Stimulated activated CD4-positive, alpha-beta T cell treated with anti-CD3 and anti-CD28 coated beads, Interleukin-1b, Interleukin-23, amount 100 ng/mL, for 1 hour (primary cell): ENCODE results near the gene KLHDC9.
"Not testable (repeated sequence)": the region's sequence is repeated elsewhere in the genome, so short reads cannot be mapped to it uniquely, and the experiment has no call there.

Experiments used
- DNase-seq, 2 donors: peaks; one replicate each; pipeline ENCODE4 v3.0.0-alpha.2; 2020; ENCODE audit warnings: low read depth in 2 of 2

Gene KLHDC9

DNA sequence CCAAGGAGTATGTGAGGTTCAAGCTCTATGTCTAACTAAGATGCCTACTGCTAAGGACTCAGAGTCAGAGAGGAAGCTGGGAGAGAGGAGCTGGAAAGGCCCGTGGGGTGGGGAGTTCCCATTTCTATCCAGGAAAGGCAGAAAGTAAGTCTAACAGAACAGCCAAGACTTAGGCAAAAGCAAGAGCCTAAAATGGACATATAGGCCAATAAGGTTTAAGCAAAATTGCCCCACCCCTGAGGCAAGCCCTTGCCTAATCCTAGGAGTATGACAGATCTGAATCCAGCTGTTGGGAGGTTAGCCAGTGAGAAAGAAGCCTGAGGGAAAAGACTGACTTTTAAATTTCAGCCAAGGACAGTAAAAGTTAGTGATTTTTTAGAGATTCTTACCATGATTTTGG lies 1.6 kb upstream of the KLHDC9 start:
- DNase-seq, result no peak

DNA sequence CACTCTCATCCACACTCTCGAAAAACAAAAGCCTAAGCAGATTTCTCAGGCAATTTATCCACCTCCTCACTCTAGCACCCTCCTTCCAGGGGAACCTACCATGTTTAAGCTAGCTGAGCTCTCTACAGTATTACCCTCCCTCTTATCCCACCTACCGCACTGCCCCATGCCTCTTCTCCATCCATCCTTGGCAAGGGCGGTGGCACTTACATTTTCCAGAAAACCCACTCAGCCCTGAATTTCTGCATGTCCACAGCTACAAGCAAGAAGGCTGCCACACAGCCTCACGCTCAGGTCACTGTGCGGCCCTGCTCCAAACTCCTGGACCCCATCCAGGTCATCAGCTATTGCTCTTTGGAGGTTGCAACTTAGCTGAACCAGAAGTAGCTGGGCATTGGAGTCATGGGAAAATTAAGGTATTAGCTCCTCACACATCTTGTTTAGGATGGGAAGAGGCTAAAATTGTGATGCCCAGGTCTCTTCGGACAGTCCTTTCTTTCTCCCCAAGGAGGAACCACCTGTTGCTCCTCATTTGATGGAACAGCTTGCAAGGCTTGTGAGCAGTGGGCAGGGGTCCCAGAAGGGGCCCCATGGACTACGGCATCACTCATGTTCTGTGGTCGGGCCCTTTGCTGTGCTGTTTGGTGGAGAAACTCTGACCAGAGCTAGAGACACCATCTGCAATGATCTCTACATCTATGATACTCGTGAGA lies 1.1 kb downstream of the KLHDC9 start:
- no peak for DNase-seq

GRCh38 chr1:161100556-161100955 lies 2.4 kb downstream of the KLHDC9 start:
- no peak for DNase-seq

DNA sequence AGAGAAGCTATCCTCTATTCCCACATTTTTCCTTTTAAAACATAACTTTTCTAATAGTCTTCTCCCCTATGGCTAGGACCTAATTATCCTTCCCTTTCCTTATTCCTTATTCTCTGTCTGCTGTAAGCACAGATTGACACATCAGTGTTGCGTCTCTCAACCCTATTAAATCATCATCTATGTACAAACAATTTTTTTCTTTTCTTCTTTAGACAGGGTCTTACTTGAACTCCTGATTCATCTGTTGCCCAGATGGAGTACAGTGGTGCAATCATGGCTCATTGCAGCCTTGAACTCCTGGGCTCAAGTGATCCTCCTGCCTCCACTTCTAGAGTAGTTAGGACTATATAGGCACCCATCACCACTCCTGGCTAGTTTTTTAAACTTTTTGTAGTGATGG lies 8.3 kb downstream of the KLHDC9 start:
- no peak for DNase-seq

GRCh38 chr1:161111117-161111516 lies 13.0 kb downstream of the KLHDC9 start:
- no peak for DNase-seq

DNA sequence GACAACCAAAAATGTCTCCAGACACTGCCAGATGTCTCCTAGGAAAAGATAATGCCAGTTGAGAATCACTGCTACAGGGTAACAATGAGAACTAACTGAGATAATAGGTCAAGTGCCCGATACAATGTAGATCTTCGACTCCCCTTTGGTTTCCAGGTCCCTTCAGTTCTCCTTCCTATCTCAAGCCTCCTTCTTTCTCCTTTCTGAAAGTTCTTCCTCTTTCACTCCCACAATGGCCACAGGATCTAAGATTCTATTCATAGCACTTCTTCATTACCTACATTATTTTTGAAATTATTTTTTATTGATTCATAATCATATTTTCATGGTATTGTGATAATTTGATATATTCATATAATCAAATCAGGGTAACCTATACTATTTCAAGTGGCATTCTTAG lies 13.4 kb downstream of the KLHDC9 start:
- no peak for DNase-seq

GRCh38 chr1:161113915-161114314 lies 15.8 kb downstream of the KLHDC9 start:
- no peak for DNase-seq

- DNase-seq, result no peak
These were observed 16.4 kb downstream of the KLHDC9 start for GRCh38 chr1:161114556-161114955.

DNA sequence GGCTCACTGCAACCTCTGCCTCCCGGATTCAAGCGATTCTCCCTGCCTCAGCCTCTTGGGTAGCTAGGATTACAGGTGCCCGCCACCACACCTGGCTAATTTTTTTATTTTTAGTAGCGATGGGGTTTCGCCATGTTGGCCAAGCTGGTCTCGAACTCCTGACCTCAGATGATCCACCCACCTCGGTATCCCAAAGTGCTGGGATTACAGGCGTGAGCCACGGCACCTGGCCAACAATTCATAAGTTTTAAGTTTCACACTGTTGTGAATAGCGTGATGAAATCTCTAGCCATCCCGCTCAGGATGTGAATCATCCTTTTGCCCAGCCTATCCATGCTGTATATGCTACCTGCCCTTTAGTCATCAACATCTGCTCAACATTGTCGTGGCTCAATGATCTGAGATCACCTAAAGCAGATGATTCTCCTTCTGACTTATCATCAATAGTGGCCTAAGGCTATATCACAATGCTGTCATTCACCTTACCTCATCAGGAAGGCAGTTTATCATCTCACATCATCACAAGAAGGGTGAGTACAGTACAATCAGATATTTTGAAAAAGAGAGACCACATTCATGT lies 17.1 kb downstream of the KLHDC9 start:
- no peak for DNase-seq

GRCh38 chr1:161115961-161116360 lies 17.8 kb downstream of the KLHDC9 start:
- DNase-seq, result not testable (repeated sequence)

GRCh38 chr1:161117759-161118581 lies 19.8 kb downstream of the KLHDC9 start, which contains the start of the genes NIT1 and PFDN2:
NIT1 (plus strand) TSS chr1:161118105; CDS start chr1:161118177, 72 bp downstream.
PFDN2 (minus strand) TSS chr1:161118037; CDS start chr1:161118026, 11 bp downstream.
- DNase-seq, result peak; percentile 41 to 71

DNA sequence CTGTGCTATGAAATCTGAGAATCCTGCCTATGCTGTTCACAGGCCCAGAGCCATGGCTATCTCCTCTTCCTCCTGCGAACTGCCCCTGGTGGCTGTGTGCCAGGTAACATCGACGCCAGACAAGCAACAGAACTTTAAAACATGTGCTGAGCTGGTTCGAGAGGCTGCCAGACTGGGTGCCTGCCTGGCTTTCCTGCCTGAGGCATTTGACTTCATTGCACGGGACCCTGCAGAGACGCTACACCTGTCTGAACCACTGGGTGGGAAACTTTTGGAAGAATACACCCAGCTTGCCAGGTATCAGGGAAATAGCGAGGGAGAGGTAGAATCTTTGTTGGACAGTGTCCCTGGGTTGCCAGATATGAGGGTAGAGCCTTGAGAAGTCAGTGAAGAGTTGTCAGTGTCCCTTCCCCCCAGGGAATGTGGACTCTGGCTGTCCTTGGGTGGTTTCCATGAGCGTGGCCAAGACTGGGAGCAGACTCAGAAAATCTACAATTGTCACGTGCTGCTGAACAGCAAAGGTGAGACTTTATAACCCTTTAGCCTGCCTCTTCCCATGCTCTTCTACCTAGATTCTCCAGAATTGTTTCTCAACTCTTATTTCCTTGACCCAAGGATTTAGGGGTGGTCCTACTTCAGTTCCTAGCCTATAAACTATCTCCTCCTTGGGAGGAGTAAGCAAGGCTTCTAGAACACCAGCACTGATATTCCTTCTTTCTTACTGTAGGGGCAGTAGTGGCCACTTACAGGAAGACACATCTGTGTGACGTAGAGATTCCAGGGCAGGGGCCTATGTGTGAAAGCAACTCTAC lies 21.1 kb downstream of the KLHDC9 start:
- no peak for DNase-seq

DNA sequence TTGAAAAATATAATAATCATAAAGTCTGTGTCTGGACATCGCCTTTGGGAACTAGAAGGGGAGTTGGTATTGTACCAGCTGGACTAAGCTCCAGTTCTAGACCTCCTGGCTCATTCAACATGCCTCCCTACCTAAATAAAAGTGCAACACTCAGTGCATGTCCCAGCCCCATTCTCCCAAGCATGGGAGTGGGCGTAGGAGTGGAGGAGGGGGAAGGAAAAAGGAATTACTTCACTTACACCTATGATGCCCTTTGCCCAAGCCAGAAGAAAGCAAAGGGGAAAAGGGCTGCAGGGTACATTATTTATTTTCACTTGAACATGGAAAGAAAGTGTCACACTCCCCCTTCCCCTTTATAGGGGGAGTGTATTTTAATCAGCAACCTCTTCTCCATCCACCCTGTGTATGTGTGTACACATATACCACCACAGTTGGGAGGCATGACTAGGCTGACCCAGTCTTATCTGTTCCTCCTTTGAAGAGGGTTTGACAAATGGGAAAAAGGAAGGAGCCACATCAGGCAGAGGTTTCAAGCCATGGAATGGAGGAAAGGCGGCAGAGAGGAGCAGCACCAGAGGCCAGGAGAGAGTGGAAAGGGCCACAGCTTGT lies 23.0 kb downstream of the KLHDC9 start:
- DNase-seq, result no peak

GRCh38 chr1:161121834-161122233 lies 23.7 kb downstream of the KLHDC9 start:
- no peak for DNase-seq

DNA sequence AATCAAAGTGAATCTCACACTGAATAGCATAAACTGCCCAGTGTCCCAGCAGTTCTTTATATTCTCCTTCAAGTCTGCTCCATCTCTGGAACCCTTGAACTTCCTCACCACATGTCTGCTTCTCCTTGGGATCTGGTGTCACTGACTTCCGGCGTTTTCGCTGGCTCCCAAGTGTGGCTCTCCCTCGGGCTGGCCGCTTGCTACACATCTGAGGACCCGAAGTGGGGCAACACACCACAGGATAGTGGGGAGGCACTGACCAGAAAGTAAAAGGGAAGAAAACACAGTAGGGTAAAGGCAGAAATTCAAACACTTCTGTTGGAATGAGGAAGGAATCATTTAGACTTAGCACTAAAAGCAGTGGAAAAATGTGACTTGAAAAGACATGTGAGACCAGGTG lies 24.8 kb downstream of the KLHDC9 start:
- DNase-seq, result no peak

GRCh38 chr1:161127649-161128048 lies 29.5 kb downstream of the KLHDC9 start:
- no peak for DNase-seq

DNA sequence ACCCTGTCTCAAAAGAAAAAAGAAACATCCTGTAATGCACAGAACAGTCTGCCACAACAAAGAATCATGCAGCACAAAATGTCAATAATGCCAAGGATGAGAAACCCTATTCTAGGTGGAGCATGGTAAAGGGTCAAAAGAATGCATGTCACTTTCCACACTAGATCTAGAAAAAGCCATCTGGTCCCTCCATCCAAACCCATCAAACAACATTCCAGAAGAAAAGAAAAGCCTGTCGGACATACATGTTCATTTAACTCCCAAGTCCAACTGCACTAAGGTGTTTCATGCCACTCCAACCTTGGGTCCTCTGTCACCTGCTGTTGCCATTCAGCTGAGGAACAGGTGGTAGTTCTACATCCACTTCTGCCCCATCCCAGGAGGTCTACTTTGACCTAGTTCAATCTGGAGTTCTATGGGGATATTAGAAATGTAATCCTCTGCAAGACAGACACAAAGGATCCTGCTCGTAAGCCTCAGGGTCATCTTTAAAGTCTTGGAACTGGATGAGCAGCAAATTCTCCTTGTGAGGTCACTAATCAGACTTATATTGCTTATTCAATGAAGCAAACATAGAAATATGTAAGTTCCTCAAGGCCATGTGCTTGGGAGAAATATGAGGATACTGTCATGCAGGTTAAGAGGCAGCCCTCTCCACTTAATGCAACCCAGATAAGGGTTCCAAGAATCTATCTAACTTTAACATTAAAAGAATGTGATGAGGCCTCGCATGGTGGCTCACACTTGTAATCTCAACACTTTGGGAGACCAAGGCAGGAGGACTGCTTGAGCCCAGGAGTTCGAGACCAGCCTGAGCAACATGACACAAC lies 30.6 kb downstream of the KLHDC9 start:
- no peak for DNase-seq

DNA sequence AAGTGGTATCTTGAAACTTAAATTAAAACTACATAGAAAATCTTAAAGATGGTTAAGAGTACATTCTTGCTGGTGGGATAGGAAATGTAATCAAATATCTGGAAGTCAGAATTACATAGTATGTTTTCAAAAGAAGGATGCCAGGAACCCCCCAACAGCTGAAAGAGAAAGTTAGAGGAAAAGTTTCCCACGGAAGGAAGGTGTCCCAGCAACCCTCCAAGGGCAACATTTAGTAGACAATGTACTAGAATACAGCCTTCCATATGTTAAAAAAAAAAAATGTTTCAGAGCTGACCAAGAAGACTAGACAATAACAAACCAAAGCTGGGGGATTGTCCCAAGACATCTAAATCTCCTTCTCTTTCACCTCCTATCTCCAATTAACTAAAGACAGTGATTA lies 32.1 kb downstream of the KLHDC9 start:
- no peak for DNase-seq

DNA sequence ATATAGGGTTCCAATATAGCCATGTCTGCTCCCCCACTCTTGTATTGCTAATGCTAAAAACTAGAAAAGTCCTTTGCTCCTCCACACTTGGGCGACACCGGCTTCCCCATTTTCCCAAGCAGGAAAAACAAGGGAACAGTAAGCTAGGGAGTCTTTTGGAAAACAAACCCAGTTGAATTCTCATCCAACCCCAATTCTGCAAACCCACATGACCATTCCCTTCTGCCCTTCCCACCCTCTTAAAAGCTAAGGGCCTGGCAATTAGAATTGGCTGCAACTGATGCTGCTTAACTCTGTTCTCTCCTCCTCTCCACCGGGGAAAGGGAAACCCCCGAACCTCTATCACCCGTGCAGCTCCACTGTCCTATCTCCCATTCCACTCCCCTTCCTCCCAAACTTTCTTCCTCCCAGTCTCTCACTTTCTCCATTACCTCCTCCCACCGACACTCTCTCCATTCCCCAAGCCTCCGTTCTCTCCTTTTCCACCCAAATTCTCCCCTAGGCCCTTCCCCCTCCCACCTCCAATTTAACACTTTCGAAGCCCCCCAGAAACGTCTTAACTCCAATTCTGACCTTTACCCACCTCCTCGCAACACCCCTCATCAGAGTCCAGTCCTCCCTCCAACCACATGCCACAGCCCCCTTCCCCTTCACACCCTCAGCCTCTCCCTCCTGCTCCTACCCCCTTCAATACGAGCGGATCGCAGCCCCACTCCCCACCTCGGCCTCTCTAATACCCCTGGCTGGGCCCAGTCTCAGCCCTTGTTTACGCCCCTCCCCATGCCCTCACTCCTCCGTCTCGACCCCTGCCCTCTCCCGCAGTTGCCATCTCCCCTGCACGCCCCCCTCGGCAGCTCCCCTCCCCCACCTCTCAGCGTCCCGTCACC lies 33.6 kb downstream of the KLHDC9 start:
- DNase-seq, result no peak
